Measurements from ENCODE around the gene GPC6.

Gene GPC6

GRCh38 chr13:93765062-93765461 lies 538.5 kb downstream of the GPC6 start:
- Histone ChIP-seq H3K27ac (ENCODE audit: low read depth, low read length) (no peak overlapping the region), H4K8ac (ENCODE audit: low read depth, low read length) (no peak overlapping the region)
- no CpG with 5 or more reads among the region's 2 CpGs for WGBS (ENCODE audit: extremely low coverage, insufficient coverage, low lambda C conversion rate)

GRCh38 chr13:93765811-93766210 lies 539.2 kb downstream of the GPC6 start:
- Histone ChIP-seq H2BK120ac (ENCODE audit: low read depth, low read length) (no peak overlapping the region), H3K4me3 (ENCODE audit: low read length) (no peak overlapping the region), H3K23ac (ENCODE audit: low read length) (no peak overlapping the region), H2BK5ac (ENCODE audit: low read length) (no peak overlapping the region), H3K27me3 (ENCODE audit: insufficient read depth, low read length, poor library complexity) (no peaks in the 10 kb centered on the region), H4K8ac (ENCODE audit: low read depth, low read length) (no peak overlapping the region), H3K4me2 (ENCODE audit: low read length) (no peak overlapping the region), H3K36me3 (ENCODE audit: control insufficient read depth, insufficient read depth, low read length) (no peaks in the 10 kb centered on the region), H2BK15ac (replicated peaks; ENCODE audit: low read depth) (no peak overlapping the region), H4K5ac (ENCODE audit: low read length) (no peak overlapping the region), H3K4ac (ENCODE audit: low read depth, low read length) (no peak overlapping the region), H2AK5ac (ENCODE audit: low read length) (no peak overlapping the region), H3K79me2 (ENCODE audit: control insufficient read depth, insufficient read depth, low read length) (no peaks in the 10 kb centered on the region), H3K56ac (ENCODE audit: low read length) (no peak overlapping the region), H3K79me1 (ENCODE audit: low read length) (no peaks in the 10 kb centered on the region), H3K9ac (ENCODE audit: low read length) (no peak overlapping the region), H3K4me1 (ENCODE audit: control insufficient read depth, low read depth, low read length) (peaks cover under 1% of the 10 kb centered on the region), H3K18ac (ENCODE audit: low read length) (no peak overlapping the region), H3K27ac (ENCODE audit: low read depth, low read length) (no peak overlapping the region)
- WGBS (ENCODE audit: extremely low coverage, insufficient coverage, low lambda C conversion rate) = no CpG with 5 or more reads among the region's 1 CpG
- DNase-seq = no peak

More at GRCh38 chr13:93765062-93765461, 538.5 kb downstream of the GPC6 start:
- Histone ChIP-seq H3K18ac (ENCODE audit: low read length) (no peak overlapping the region), H3K79me1 (ENCODE audit: low read length) (no peaks in the 10 kb centered on the region), H3K27me3 (ENCODE audit: insufficient read depth, low read length, poor library complexity) (no peaks in the 10 kb centered on the region), H3K79me2 (ENCODE audit: control insufficient read depth, insufficient read depth, low read length) (no peaks in the 10 kb centered on the region), H3K23ac (ENCODE audit: low read length) (no peak overlapping the region), H3K4me2 (ENCODE audit: low read length) (no peak overlapping the region), H2BK5ac (ENCODE audit: low read length) (no peak overlapping the region), H3K36me3 (ENCODE audit: control insufficient read depth, insufficient read depth, low read length) (no peaks in the 10 kb centered on the region), H3K4me3 (ENCODE audit: low read length) (no peak overlapping the region), H3K4ac (ENCODE audit: low read depth, low read length) (no peak overlapping the region), H3K4me1 (ENCODE audit: control insufficient read depth, low read depth, low read length) (no peaks in the 10 kb centered on the region), H2BK15ac (replicated peaks; ENCODE audit: low read depth) (no peak overlapping the region), H4K5ac (ENCODE audit: low read length) (no peak overlapping the region), H2AK5ac (ENCODE audit: low read length) (no peak overlapping the region), H2BK120ac (ENCODE audit: low read depth, low read length) (no peak overlapping the region), H3K9ac (ENCODE audit: low read length) (no peak overlapping the region), H3K56ac (ENCODE audit: low read length) (no peak overlapping the region)
- peak; percentile 25 for DNase-seq

GRCh38 chr13:93766719-93767118 lies 540.1 kb downstream of the GPC6 start:
- Histone ChIP-seq H3K4me1 (ENCODE audit: control insufficient read depth, low read depth, low read length) (peaks cover 2% of the 10 kb centered on the region), H3K4ac (ENCODE audit: low read depth, low read length) (no peak overlapping the region), H2BK15ac (replicated peaks; ENCODE audit: low read depth) (no peak overlapping the region), H3K4me3 (ENCODE audit: low read length) (no peak overlapping the region), H3K79me1 (ENCODE audit: low read length) (no peaks in the 10 kb centered on the region), H3K79me2 (ENCODE audit: control insufficient read depth, insufficient read depth, low read length) (no peaks in the 10 kb centered on the region), H3K27ac (ENCODE audit: low read depth, low read length) (no peak overlapping the region), H3K9ac (ENCODE audit: low read length) (no peak overlapping the region), H3K36me3 (ENCODE audit: control insufficient read depth, insufficient read depth, low read length) (no peaks in the 10 kb centered on the region), H3K23ac (ENCODE audit: low read length) (no peak overlapping the region), H2AK5ac (ENCODE audit: low read length) (no peak overlapping the region), H3K56ac (ENCODE audit: low read length) (no peak overlapping the region), H4K8ac (ENCODE audit: low read depth, low read length) (no peak overlapping the region), H2BK5ac (ENCODE audit: low read length) (no peak overlapping the region), H3K4me2 (ENCODE audit: low read length) (no peak overlapping the region), H2BK120ac (ENCODE audit: low read depth, low read length) (no peak overlapping the region), H4K5ac (ENCODE audit: low read length) (no peak overlapping the region), H3K18ac (ENCODE audit: low read length) (no peak overlapping the region), H3K27me3 (ENCODE audit: insufficient read depth, low read length, poor library complexity) (no peaks in the 10 kb centered on the region)
- DNase-seq = no peak
- no CpG with 5 or more reads among the region's 3 CpGs for WGBS (ENCODE audit: extremely low coverage, insufficient coverage, low lambda C conversion rate)

GRCh38 chr13:93767180-93767916 lies 540.7 kb downstream of the GPC6 start:
- no peak overlapping the region for H3K27ac ChIP-seq (ENCODE audit: low read depth, low read length)
- no peaks in the 10 kb centered on the region for H3K36me3 ChIP-seq (ENCODE audit: control insufficient read depth, insufficient read depth, low read length)
- H3K27me3 ChIP-seq (ENCODE audit: insufficient read depth, low read length, poor library complexity) = no peaks in the 10 kb centered on the region
- no peak overlapping the region for H3K4me2 ChIP-seq (ENCODE audit: low read length)
- H3K9ac ChIP-seq (ENCODE audit: low read length) = no peak overlapping the region
- H4K5ac ChIP-seq (ENCODE audit: low read length) = no peak overlapping the region
- peaks cover 2% of the 10 kb centered on the region for H3K4me1 ChIP-seq (ENCODE audit: control insufficient read depth, low read depth, low read length)
- H2BK15ac ChIP-seq (replicated peaks; ENCODE audit: low read depth) = no peak overlapping the region
- no peak overlapping the region for H2BK120ac ChIP-seq (ENCODE audit: low read depth, low read length)
- H3K4ac ChIP-seq (ENCODE audit: low read depth, low read length) = no peak overlapping the region
- H3K79me1 ChIP-seq (ENCODE audit: low read length) = no peaks in the 10 kb centered on the region
- no peak overlapping the region for H3K4me3 ChIP-seq (ENCODE audit: low read length)
- H3K56ac ChIP-seq (ENCODE audit: low read length) = no peak overlapping the region
- H2BK5ac ChIP-seq (ENCODE audit: low read length) = no peak overlapping the region
- no peak overlapping the region for H4K8ac ChIP-seq (ENCODE audit: low read depth, low read length)
- DNase-seq = no peak
- WGBS (ENCODE audit: extremely low coverage, insufficient coverage, low lambda C conversion rate) = no CpG with 5 or more reads among the region's 10 CpGs
- H3K18ac ChIP-seq (ENCODE audit: low read length) = no peak overlapping the region
- no peak overlapping the region for H2AK5ac ChIP-seq (ENCODE audit: low read length)
- H3K23ac ChIP-seq (ENCODE audit: low read length) = no peak overlapping the region
- H3K79me2 ChIP-seq (ENCODE audit: control insufficient read depth, insufficient read depth, low read length) = no peaks in the 10 kb centered on the region

GRCh38 chr13:93767917-93768409 lies 541.4 kb downstream of the GPC6 start:
- Histone ChIP-seq H3K4ac (ENCODE audit: low read depth, low read length) (no peak overlapping the region), H2BK15ac (replicated peaks; ENCODE audit: low read depth) (no peak overlapping the region), H3K4me1 (ENCODE audit: control insufficient read depth, low read depth, low read length) (peaks cover 2% of the 10 kb centered on the region), H4K5ac (ENCODE audit: low read length) (no peak overlapping the region), H3K9ac (ENCODE audit: low read length) (no peak overlapping the region), H3K27ac (ENCODE audit: low read depth, low read length) (no peak overlapping the region), H3K56ac (ENCODE audit: low read length) (no peak overlapping the region), H3K4me2 (ENCODE audit: low read length) (no peak overlapping the region), H3K79me1 (ENCODE audit: low read length) (no peaks in the 10 kb centered on the region), H3K18ac (ENCODE audit: low read length) (no peak overlapping the region), H2AK5ac (ENCODE audit: low read length) (no peak overlapping the region), H3K4me3 (ENCODE audit: low read length) (no peak overlapping the region), H3K27me3 (ENCODE audit: insufficient read depth, low read length, poor library complexity) (no peaks in the 10 kb centered on the region), H3K23ac (ENCODE audit: low read length) (no peak overlapping the region), H4K8ac (ENCODE audit: low read depth, low read length) (no peak overlapping the region), H2BK120ac (ENCODE audit: low read depth, low read length) (no peak overlapping the region), H3K36me3 (ENCODE audit: control insufficient read depth, insufficient read depth, low read length) (no peaks in the 10 kb centered on the region), H3K79me2 (ENCODE audit: control insufficient read depth, insufficient read depth, low read length) (no peaks in the 10 kb centered on the region), H2BK5ac (ENCODE audit: low read length) (no peak overlapping the region)
- no peak for DNase-seq
- WGBS (ENCODE audit: extremely low coverage, insufficient coverage, low lambda C conversion rate) = no CpG with 5 or more reads among the region's 4 CpGs

GRCh38 chr13:93769101-93769500 lies 542.5 kb downstream of the GPC6 start:
- no peaks in the 10 kb centered on the region for H3K36me3 ChIP-seq (ENCODE audit: control insufficient read depth, insufficient read depth, low read length)
- H4K5ac ChIP-seq (ENCODE audit: low read length) = no peak overlapping the region
- no peak overlapping the region for H3K18ac ChIP-seq (ENCODE audit: low read length)
- H2AK5ac ChIP-seq (ENCODE audit: low read length) = no peak overlapping the region
- no peak overlapping the region for H2BK120ac ChIP-seq (ENCODE audit: low read depth, low read length)
- no peak overlapping the region for H3K4me3 ChIP-seq (ENCODE audit: low read length)
- H3K4me1 ChIP-seq (ENCODE audit: control insufficient read depth, low read depth, low read length) = peaks cover 2% of the 10 kb centered on the region
- H3K9ac ChIP-seq (ENCODE audit: low read length) = no peak overlapping the region
- H3K4me2 ChIP-seq (ENCODE audit: low read length) = no peak overlapping the region
- no peak overlapping the region for H3K27ac ChIP-seq (ENCODE audit: low read depth, low read length)
- H3K23ac ChIP-seq (ENCODE audit: low read length) = no peak overlapping the region
- H2BK15ac ChIP-seq (replicated peaks; ENCODE audit: low read depth) = no peak overlapping the region
- H3K27me3 ChIP-seq (ENCODE audit: insufficient read depth, low read length, poor library complexity) = no peaks in the 10 kb centered on the region
- H3K79me1 ChIP-seq (ENCODE audit: low read length) = no peaks in the 10 kb centered on the region
- H4K8ac ChIP-seq (ENCODE audit: low read depth, low read length) = no peak overlapping the region
- no peaks in the 10 kb centered on the region for H3K79me2 ChIP-seq (ENCODE audit: control insufficient read depth, insufficient read depth, low read length)
- H3K4ac ChIP-seq (ENCODE audit: low read depth, low read length) = no peak overlapping the region
- no peak for DNase-seq
- no peak overlapping the region for H3K56ac ChIP-seq (ENCODE audit: low read length)
- no CpG with 5 or more reads among the region's 3 CpGs for WGBS (ENCODE audit: extremely low coverage, insufficient coverage, low lambda C conversion rate)
- no peak overlapping the region for H2BK5ac ChIP-seq (ENCODE audit: low read length)

All from mesendoderm (in vitro differentiated cells).